HL-60/S4 treated with phorbol 12-myristate 13-acetate at 8.2 ng/mL for 4 days and 3 days (cell line): ENCODE results near the gene PSMA7.

ENCODE experiments used
- in situ Hi-C: fragments of 300-500 bp; cut with MboI; formaldehyde crosslinking; loops from 2 replicates; pipeline ENCODE4 v1.15.0; 2022; ENCODE audit warnings: low sequenced_read_pairs

The PSMA7 gene

GRCh38 chr20:62156254-62156556 is 13.0 kb upstream of the PSMA7 start:
- in situ Hi-C loops = no loop called here

DNA sequence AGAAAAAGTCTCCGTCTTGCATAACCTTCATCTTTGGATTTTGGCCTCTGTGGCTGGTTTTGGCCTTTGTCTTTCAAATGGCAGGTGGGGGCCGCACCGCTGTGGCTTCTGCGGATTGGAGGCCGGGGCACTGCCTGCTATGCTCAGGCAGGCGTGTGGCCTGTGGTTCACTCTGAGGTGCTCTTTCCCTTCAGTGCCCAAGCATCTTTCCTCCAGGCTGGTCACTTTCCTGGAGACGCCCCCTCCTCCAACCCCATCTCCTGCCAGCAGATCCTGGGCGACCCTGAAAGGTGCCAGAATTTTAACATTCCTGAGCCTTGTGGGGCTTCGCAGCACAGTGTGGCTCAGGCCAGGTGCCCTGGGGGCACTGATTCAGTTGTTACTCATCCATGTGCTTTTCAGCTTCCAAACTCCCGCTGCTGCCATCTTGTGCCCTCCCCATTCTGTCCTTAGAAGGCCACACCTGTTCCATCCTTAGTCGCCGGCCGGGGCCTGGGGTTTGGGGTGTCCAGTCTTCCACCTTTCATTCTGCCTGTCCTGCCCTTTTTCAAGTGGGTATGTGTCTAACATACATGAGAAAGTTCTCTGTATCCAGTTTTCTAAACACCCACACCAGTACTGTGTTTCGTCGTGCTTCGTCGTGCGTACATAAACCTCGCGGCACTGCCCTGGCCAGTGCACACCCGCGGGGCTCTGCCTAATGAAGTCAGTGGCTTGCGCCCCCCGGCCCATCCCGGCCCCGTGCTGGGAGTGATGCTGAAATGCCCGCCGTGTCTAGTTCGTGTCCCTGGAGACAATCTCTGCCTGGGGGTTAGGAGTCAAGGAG is 12.4 kb upstream of the PSMA7 start:
- in situ Hi-C loops = no loop called here

DNA sequence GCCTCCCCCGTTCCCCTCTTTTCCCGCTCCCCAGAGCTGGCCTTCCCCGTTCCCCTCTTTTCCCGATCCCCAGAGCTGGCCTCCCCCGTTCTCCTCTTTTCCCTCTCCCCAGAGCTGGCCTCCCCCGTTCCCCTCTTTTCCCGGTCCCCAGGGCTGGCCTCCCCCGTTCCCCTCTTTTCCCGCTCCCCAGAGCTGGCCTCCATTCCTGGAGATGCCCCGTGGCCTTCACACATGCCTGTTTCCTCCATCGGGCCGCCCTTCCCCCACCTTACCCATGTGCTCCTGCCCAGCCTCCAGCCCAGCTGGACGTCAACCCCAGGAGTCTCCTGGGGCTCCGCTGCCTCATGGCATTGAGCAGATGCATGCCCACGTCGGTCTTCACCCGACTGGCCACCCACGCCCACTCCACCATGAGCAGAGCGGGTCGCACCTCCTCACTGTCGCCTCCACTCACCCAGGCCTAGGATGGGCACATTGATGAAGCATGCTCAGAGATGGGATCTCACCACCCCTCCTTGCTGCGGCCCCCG is 8.7 kb upstream of the PSMA7 start:
- in situ Hi-C loops = no loop called here

DNA sequence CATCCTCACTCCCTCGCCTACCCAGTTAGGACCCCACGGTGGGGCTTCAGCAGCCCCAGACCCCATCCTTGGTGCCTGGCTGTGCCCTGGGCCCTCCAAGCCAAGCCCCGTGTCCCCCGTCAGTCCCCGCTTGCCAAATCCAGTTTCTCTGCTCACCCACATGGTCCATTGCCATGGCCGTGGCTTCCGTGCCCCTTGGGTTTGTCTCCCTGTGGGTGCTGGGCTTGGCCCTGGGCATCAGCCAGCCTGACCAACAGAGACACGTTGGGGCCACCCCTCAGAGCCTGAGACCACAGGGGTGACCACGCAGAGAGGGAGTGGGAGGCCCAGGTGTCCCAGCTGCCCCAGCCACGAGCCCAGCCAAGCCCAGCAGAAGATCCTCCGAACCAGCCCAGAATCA is 8.0 kb upstream of the PSMA7 start:
- in situ Hi-C loops = no loop called here

DNA sequence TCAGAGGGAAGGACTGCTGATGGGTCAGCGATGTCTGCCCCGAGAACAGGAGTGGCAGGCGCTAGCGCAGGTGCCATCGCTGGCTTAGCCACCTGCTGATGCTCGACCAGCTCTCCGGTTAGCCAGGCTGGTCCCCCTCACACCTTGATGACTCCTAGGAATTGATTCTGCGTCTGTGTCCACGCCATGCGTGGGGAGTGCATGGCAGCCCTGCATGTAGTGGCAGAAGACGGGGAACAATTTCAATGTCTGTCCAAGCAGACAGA is 7.0 kb upstream of the PSMA7 start:
- in situ Hi-C loops = no loop called here

DNA sequence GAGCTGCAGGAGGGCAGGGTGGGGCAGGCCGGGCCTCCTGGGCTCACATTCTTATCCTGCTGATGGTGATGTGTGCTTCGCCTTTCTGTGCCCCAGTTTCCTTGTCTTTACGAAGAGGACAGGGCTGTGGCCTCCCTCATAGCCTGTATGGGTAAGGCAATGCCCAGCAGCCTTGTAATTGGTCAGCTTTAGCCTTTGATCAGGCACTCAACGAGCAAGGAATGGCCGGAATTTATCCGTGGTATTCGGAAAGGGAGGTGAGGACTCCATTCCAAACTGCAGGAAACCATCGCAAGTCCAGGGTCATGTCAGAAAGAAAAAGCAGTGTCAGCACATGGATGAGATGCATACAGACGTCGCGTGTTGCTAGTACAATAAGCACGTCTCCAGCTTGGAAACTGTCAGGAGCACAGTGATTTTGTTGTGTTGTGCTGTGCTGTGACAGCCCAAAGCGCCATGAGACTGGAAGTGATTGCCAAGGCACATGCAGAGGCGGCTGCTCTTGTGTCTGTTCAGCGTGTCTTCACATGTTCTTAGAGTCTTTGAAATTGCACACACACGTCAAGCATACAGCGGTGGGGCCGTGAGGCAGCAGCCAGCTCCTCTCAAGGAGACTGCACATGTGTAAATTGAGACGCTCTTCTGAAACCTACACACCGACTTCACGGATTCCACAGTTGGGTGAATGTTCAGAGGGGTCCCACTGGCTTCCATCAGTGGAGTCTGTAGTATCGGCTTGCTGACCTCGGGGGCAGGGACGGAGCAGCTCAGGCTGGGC is 6.5 kb upstream of the PSMA7 start:
- in situ Hi-C loops = loop anchor here (25.0 kb wide), 1 partner anchor 137 kb away; no protein-coding TSS in a partner anchor

GRCh38 chr20:62148908-62149314 is 5.7 kb upstream of the PSMA7 start:
- in situ Hi-C loops = loop anchor here (25.0 kb wide), 1 partner anchor 137 kb away; no protein-coding TSS in a partner anchor

DNA sequence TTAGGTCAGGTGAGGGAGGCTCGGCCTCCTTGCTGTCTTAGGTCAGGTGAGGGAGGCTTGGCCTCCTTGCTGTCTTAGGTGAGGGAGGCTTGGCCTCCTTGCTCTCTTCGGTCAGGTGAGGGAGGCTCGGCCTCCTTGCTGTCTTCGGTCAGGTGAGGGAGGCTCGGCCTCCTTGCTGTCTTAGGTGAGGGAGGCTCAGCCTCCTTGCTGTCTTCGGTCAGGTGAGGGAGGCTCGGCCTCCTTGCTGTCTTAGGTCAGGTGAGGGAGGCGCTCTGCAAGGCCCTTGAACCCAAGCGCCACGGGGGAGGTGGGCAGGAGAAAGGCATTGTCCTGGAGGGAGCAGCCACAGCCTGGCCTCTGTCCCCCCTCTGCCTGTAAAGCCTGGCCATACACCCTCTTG is 5.2 kb upstream of the PSMA7 start:
- in situ Hi-C loops = loop anchor here (25.0 kb wide), 1 partner anchor 136 kb away; no protein-coding TSS in a partner anchor

DNA sequence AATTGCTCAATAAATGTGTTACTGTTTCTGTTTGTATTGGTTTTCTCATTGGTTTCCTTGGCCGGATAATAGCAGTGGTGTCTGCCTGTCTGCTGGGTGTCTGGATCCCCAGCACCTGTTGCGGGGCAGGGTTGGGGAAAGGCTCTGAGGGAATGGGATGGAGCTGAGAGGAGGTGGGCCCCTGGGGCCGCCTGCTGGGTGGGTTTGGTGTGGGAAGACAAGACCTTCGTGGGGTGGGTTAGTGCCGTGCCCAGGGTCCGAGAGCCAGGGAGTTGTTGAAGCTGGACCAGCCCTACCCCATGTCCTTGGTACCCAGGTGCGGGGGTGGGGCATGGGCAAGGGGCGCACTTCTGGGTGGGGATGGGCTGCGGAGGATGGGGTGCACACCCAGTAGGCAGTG is 4.3 kb upstream of the PSMA7 start:
- in situ Hi-C loops = loop anchor here (25.0 kb wide), 1 partner anchor 135 kb away; no protein-coding TSS in a partner anchor

- in situ Hi-C loops = loop anchor here (25.0 kb wide), 1 partner anchor 135 kb away; no protein-coding TSS in a partner anchor
Observed at GRCh38 chr20:62147125-62147524, 3.9 kb upstream of the PSMA7 start.

GRCh38 chr20:62146019-62146755 is 3.0 kb upstream of the PSMA7 start:
- in situ Hi-C loops = loop anchor here (25.0 kb wide), 1 partner anchor 134 kb away; no protein-coding TSS in a partner anchor

- in situ Hi-C loops = loop anchor here (25.0 kb wide), 1 partner anchor 133 kb away; no protein-coding TSS in a partner anchor
Observed at GRCh38 chr20:62145688-62146018, 2.5 kb upstream of the PSMA7 start.

- in situ Hi-C loops = loop anchor here (25.0 kb wide), 1 partner anchor 132 kb away; no protein-coding TSS in a partner anchor
Observed at GRCh38 chr20:62143957-62144825, 997 bp upstream of the PSMA7 start.

DNA sequence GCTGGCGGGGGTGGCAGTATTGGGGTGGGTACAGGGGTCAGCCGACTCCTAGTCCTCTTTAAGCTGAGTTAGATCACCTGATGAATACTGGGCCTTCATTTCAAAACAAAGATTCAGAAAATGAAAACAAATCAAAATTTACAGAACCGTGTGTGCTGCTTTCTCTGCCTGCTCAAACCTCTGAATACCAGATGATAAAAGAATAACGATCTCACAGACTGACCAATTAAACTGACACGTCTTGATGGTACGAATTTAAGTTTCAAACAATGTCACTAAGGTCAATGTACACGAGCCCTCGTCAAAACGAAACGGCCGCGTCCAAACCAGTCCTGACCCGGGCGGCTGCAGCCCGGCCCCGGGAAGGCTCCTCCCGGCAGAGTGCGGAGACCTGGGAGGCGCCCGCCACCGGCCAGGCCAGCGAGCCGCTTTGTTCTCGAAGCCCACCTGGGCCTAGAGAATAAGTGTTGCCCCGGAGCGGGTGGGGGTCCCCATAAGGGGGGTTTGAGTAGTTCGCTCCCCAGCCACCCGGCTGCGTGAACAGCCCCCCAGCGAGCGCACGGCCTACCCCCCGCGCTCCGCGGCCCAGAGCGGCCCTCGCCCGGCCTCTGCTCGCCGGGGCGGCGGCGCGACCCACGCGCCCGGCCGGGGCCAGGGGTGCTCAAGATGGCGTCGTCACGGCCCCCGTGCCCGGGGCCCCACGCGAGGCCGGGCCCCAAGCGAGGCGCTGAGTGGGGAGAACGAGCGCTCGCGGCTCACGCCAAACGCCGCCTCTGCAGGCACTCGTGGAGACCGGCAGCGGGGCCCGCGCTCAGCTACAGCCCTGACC is 728 bp downstream of the PSMA7 start:
- in situ Hi-C loops = loop anchor here (25.0 kb wide), 1 partner anchor 130 kb away; no protein-coding TSS in a partner anchor

DNA sequence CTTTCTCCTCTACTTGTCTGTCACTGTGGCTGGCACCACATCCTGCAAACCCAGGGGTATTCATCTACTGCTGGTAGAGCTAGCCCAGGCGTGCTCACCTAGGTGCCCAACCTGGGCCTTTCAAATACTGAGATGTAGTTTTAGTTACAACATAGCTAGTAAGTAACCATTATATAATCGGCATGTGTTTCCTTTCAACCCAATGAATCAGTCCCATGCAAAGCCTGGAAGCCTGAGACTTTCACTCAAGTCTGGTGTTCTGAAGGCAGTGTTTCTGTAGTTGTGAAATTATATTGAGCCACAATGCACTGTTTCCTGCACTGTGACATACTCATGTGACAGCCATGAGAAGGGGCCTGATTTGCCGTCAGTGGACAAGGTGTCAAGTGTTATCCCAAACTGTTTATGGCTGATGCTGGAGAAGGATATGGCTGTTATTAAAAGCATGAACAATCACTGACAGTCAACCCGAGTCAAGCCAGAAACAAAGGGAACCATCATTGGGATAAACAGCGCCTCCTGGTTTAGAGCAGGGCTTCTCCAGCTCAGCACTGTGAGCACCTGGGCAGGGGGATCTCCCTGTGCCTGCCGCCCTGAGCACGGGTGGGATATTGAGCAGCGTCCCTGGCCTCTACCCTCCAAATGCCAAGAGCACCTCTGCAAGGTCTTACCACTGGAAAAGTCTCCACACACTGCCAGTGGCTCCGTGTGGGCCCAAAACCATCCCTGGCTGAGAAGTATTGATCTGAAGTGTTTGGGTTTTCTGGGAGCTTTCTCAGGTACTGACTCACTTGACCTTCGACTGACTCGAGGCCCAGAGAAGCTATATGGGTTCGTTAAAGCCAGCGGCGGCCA is 1.6 kb downstream of the PSMA7 start:
- in situ Hi-C loops = loop anchor here (25.0 kb wide), 1 partner anchor 129 kb away; no protein-coding TSS in a partner anchor

- in situ Hi-C loops = loop anchor here (25.0 kb wide), 1 partner anchor 129 kb away; no protein-coding TSS in a partner anchor
Observed at GRCh38 chr20:62141043-62141396, 2.2 kb downstream of the PSMA7 start.

DNA sequence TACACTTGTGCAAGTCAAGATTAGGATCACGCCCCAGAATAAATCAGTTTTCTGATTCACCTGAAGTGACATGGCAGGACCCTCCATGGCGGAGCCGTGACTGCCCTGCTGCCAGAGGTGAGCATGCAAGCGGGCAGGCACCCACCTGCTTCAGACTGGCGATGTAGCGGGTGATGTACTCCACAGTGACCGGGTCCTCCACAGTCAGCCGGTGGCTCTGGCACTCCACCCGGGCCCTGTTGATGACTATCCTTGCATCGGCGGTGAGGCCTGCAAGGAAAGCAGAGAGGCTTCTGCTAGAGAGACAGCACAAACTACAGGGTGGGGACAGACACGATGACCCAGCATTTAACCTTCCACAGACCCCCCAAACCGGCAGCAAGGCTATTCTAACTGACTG is 3.6 kb downstream of the PSMA7 start:
- in situ Hi-C loops = loop anchor here (25.0 kb wide), 1 partner anchor 127 kb away; no protein-coding TSS in a partner anchor

GRCh38 chr20:62138912-62139311 is 4.3 kb downstream of the PSMA7 start:
- in situ Hi-C loops = loop anchor here (25.0 kb wide), 1 partner anchor 127 kb away; no protein-coding TSS in a partner anchor
